Measurements from ENCODE around the gene PDE9A.
A peak's percentile ranks its signal among the peaks of the same experiment; 100 is the strongest.
"Not testable (repeated sequence)": the region's sequence is repeated elsewhere in the genome, so short reads cannot be mapped to it uniquely, and the experiment has no call there.

Gene PDE9A

DNA sequence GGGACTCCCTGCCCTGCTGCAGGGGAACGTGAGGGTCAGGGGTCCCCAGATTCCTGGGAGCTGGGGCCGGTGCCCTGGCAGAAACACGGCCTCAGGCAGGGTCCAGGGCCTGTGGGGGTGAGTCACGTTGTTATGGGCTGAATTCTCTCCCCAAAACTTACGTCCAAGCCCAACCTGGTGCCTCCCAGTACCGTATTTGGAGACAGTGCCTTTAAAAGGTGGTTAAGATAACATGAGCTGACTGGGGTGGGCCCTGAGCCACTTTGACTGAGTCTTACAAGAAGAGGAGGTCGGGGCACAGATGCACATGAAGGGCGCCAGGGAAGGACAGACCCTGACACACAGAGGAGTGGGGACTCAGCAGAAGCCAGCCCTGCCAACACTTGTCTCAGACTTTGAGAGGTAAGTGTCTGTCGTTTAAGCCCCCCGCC, 126.0 kb downstream of the PDE9A start:
- no peak for DNase-seq

DNA sequence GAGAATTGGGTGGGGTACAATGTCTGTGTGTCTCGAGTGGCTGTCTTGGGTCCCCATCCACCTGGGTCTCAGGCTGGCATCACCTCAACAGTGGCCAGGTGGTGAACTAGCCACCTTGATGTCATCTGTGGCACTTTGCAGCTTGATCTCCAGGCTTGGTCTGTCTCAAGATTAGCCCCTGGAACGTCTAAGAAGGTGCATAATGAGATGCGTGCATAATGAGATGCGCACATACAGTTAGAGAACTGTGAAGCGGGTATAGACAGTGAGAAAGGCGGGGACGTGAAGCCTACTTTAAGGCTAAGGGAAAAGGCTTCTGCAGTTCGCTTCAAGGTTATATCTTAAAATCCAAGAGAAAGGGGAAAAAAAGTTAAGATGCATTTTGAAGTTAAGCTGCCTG, 127.2 kb downstream of the PDE9A start:
- DNase-seq, result no peak

DNA sequence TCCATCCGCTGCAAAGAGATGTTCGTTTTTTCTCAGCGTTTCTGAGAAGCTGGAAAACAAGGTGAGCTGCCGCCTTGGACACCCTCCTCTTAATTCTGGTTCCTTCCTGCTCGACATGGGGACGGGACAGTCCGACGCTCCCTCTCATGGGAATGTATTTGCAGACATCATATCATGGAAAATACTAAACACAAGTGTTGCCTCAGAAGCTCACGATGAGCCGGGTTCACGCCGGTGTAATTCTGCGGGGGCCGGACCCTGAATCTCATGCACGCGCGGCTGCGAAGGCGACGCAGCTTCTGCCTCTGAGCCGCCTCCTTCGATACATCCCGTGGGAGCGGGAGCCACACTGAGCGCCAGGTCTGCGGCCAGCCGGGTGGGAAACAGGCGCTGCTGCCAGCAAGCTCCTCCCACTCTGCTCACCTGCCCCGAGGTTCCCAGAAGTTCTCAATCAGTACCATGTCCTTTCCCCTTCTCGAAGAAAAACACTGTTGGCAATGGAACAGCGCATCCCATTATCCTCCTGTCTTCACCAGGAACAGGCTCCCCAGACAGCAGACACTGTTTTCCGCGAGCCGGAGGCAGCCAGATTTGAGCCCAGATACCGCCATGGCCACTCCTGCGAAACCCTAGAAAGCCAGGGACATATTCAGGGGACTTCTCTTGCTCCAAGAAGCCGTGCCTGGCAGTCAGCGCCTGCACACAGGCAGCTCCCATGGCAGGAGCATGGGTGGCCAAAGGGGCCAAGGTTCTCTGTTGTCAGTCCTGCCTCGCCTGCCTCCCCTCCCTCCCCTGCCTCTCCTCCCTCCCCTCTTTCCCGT, 127.9 kb downstream of the PDE9A start:
- DNase-seq, result peak; percentile 7 to 40 (median 22)

- no peak for DNase-seq
Measured at GRCh38 chr21:42781971-42782722, 128.7 kb downstream of the PDE9A start.

GRCh38 chr21:42782723-42783242, 129.4 kb downstream of the PDE9A start:
- DNase-seq, result no peak

DNA sequence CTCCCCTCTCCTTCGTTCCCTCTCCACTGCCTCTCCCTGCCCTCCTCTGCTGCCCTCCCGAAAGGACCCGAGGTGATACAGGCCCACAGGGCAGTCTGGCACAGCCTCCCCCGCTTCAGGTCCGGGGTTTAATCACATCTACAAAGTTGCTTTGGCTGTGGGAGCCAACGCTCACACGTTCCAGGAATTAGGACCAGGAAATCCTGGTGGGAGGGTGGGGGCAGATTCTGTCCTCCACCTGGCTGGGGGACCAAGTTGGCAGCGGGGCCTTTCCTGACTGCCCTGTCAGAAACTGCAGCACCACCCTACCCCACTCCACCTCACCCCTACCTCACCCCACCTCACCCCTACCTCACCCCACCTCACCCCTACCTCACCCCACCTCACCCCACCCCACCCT, 130.9 kb downstream of the PDE9A start:
- no peak for DNase-seq

- DNase-seq, result no peak
Measured at GRCh38 chr21:42784896-42785451, 131.6 kb downstream of the PDE9A start.

GRCh38 chr21:42785666-42786427, 132.4 kb downstream of the PDE9A start:
- no peak for DNase-seq

- no peak for DNase-seq
Measured at GRCh38 chr21:42786884-42787283, 133.5 kb downstream of the PDE9A start.

DNA sequence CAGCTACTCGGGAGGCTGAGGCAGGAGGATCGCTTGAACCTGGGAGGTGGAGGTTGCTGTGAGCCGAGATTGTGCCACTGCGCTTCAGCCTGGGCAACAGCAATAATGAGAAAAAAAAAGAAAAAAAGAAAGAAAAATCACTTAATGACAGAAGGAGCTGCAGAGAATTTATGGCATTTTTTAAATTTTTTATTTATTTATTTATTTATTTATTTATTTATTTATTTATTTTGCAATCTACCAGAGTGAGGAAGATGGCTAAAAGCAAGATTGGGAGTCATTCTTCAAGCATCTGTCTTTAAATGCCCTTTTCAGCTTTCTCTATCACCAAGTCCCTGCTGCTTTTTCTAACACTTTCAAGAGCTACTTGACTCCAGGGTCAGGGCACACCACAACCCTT, 134.2 kb downstream of the PDE9A start:
- no peak for DNase-seq

DNA sequence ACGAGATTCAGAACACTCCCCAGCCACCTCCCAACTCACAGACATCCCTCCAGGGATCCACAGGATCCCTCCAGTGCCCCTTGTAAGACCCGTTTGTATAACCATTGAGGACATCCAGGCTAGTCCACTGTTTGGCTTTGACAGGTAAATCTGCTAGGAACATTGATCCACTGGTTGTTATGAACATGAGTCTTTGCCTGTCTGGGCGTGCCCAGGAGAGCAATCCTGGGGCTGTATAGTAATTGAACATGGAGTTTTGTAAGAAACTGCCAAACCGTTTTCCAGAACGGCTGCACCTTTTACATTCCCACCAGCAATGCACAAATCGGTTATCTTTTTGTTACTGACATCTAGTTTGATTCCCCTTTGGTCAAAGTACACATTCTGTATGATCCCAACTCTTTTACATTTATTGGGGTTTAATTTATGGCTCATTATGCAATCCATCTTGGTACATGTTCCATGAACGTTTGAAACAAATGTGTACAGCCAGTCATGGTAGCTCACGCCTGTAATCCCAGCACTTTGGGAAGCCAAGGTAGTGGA, 137.2 kb downstream of the PDE9A start:
- no peak for DNase-seq

DNA sequence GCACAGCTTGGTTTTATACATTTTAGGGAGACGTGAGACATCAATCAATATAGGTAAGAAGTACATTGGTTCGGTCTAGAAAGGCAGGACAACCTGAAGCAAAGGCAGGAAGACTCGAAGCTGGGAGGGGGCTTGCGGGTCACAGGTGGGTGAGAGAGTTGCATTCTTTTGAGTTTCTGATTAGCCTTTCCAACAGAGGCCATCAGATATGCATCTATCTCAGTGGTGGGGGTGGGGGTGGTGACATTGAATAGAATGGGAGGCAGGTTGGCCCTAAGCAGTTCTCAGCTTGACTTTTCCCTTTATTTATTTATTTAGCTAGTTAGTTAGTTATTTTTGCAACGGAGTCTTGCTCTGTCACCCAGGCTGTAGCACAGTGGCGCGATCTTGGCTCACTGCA, 140.4 kb downstream of the PDE9A start:
- no peak for DNase-seq

- DNase-seq, result no peak
Measured at GRCh38 chr21:42794551-42794950, 141.1 kb downstream of the PDE9A start.

DNA sequence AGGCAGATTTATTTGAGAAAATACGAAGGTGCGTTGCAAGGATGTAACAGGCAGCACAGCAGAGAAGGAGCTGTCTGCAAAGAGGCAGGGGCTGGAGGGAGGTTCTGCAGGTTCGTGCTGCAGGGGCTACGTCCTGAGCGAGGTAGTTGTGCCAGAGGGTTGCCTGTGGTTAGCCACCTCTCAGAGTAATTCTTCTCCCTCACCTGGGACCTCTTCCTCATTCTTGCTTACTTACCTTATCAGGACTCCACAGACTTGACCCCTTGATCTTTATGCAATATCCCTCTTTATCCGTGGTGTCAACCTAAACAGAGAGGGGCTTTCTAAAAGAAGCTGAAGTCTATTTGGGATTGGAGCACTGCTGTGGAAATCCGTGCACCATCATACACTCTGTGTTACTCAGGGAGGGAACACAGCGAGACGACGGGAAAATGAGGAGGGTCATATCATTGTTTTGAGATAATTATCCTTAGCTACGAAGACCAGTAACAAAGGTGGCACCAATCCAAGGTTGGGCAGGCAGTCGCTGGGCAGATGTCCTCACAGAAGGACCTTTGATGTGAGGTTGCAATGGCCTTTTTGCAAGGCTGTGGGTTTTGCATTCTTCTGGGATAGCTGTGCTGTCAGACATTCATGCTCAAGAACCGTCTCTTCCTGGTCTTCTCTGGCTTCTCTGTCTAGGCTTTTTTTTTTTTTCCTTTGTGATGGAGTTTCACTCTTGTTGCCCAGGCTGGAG, 143.1 kb downstream of the PDE9A start:
- no peak for DNase-seq

DNA sequence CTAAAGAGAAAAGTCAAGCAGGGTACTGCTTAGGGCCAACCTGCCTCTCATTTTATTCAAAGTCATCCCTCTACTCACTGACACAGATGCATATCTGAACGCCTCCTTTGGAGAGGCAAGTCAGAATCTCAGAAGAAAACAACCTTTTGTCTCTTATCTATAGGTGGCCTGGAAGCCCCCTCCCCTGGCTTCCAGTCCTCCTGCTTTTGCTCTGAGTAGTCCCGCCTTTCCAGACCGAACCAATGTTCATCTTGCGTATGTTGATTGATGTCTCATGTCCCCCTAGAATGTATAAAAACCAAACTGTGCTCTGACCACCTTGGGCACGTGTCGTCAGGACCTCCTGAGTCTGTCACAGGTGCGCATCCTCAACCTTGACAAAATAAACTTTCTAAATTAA, 144.1 kb downstream of the PDE9A start:
- DNase-seq, result no peak

GRCh38 chr21:42798106-42798505, 144.7 kb downstream of the PDE9A start:
- DNase-seq, result no peak

- DNase-seq, result no peak
Measured at GRCh38 chr21:42799516-42799915, 146.1 kb downstream of the PDE9A start.

- DNase-seq, result no peak
Measured at GRCh38 chr21:42799948-42800347, 146.5 kb downstream of the PDE9A start.

DNA sequence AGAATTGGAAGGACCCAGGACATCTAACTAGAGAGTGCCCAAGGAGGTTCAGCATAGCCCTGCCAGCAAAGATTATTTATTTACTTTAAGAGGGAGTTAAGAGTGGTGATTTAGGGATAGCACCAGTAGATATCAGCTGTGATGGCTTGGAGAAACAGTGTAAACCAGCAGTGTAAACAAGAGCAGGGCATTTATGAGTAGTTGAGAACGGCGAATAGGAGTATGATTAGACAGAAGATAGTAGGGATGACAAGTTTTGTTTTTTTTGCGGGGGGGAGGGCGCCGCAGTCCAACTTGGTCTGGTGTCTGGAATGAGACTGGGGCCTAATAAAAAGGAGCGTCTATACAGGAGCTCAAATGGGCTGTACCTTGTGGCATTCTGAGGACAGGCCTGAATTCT, 148.2 kb downstream of the PDE9A start:
- not testable (repeated sequence) for DNase-seq

- DNase-seq, result peak; percentile 27 to 68 (median 46)
Measured at GRCh38 chr21:42806509-42807140, 153.2 kb downstream of the PDE9A start.

DNA sequence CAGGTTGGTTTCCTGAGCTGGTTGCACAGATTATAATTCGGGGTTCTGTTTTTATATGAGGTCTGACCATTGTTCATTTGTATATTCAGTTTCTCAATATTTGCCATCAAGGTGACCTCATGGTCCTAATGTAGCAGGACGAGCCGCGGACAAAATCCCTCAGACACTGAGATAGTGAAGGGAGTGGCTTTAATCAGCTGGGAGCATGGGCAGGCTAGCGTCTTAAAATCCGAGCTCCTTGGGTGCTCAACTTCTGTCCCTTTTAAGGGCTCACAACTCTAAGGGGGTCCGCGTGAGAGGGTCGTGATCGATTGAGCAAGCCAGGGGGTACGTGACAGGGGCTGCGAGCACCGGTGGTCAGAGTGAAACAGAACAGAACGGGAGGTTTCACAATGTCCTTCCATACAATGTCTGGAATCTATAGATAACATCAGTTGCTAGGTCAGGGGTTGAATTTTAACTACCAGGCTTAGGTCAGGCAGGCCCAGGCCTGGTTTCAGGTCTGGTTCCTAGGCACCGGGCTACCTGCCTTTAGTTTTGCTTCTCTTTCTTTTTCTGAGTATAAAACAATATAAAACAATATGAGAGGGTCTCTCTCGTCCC, 154.0 kb downstream of the PDE9A start:
- DNase-seq, result not testable (repeated sequence)

Measured in suppressor macrophage (primary cell).